Brain microvascular endothelial cell (primary cell): Measurements from ENCODE around the gene ETV4.

Source experiments
- DNase-seq: peaks from one replicate; pipeline ENCODE4 v3.0.0-alpha.2; 2020
- H3K27ac ChIP-seq: fragments of 250-450 bp; sonication (Bioruptor Pico); 2 replicates; pipeline ENCODE4 v1.5.1; 2020; ENCODE audit warnings: mild to moderate bottlenecking, moderate library complexity
- H3K27me3 ChIP-seq: fragments of 250-450 bp; sonication (Bioruptor Pico); replicated peaks from 2 replicates; pipeline ENCODE4 v1.5.1; 2020; ENCODE audit warnings: mild to moderate bottlenecking
- H3K36me3 ChIP-seq: fragments of 250-450 bp; sonication (Bioruptor Pico); replicated peaks from 2 replicates; pipeline ENCODE4 v1.5.1; 2020; ENCODE audit warnings: mild to moderate bottlenecking
- H3K4me3 ChIP-seq: 2 replicates; pipeline ENCODE4 v1.5.1; 2011; ENCODE audit warnings: low read depth, mild to moderate bottlenecking, control low read depth, low read length, moderate library complexity
- CTCF ChIP-seq: IDR thresholded peaks from 2 replicates; pipeline ENCODE4 v1.5.1; 2011; ENCODE audit warnings: low read depth, mild to moderate bottlenecking, moderate library complexity, low read length, control low read depth, inconsistent platforms; ENCODE audit errors: missing control alignments
- in situ Hi-C: cut with HindIII; loops from 2 replicates; pipeline ENCODE4 v1.10.0; 2017; ENCODE audit warnings: low sequenced_read_pairs, low pct_ligation_motif_present

The ETV4 gene

DNA sequence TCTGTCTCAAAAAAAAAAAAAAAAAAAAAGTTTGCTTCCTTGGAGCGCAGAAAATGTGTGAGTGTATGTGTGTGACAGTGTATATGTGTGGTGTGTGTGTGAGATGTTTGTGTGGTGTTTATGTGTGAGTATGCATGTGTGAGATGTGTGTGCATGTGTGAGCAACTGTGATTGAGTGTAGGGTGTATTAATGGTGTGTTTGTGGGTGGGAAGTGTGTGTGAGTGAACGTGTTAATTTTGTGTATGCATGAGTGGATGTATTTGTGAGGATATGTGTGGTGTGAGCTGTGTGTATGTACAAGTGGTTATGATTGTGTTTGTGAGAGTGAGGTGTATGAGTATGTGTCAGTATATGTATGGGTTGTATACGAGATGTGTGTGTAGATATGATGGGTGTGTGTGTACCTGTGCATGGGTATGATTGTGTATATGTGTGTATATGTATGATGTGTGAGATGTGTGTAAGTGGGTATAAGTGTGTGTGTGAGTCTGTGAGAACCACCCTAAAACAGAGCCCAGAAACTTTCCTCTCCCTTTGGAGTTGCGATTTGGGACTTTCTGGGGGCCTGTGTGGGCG is 22.5 kb upstream of the ETV4 start:
- no peak overlapping the region for H3K4me3 ChIP-seq
- in situ Hi-C loops, result no loop called here
- no peak for DNase-seq
- no peaks in the 10 kb centered on the region for H3K36me3 ChIP-seq
- no peak overlapping the region for H3K27ac ChIP-seq
- TF ChIP-seq CTCF, result no peak
- no peaks in the 10 kb centered on the region for H3K27me3 ChIP-seq

DNA sequence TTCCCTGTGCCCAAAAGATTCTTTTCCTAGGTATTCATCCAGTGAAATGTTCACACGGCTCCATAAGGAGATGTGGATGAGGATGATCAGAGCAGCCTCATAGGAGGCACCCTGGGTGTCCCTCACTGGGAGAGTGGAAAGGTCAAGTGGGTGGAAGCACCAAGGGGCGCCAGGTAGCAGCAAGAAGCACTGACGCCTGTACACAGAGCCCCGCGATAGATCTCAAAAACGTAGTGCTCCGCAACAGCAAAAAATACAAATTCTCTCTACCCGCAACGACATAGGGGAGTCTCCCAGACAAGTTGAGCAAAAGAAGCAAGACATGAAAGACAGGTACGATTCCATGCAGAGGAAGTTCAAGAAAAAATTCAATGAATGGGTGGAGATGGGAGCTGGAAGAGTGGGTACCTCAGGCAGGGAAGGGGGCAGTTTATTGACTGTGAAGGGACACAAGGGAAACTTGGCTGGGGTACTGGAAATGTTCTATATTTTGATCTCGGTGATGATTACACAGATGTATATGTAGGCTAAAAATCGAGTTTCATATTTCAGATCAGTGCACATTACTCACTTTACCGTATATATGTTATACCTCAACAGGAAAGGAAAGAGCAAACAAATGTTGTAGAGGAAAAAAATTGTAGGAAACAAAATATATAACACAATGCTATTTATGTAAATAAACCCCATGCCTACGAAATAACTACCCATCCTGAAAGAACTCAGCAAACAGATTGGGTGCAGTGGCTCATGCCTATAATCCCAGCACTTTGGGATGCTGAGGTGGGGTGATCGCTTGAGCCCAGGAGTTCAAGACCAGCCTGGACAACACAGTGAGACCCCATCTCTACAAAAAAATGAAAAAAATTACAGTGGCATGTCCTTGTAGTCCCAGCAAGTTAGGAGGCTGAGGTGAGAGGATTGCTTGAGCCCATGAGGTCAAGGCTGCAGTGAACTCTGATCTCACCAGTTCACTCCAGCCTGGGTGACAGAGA is 17.8 kb upstream of the ETV4 start:
- Histone ChIP-seq H3K27ac (no peak overlapping the region), H3K4me3 (no peak overlapping the region), H3K36me3 (no peaks in the 10 kb centered on the region), H3K27me3 (peaks cover 2% of the 10 kb centered on the region)
- in situ Hi-C loops, result no loop called here
- TF ChIP-seq CTCF, result no peak
- no peak for DNase-seq

- in situ Hi-C loops, result no loop called here
- TF ChIP-seq CTCF, result no peak
- peaks cover 2% of the 10 kb centered on the region for H3K27me3 ChIP-seq
- no peaks in the 10 kb centered on the region for H3K36me3 ChIP-seq
- DNase-seq, result no peak
- H3K4me3 ChIP-seq, result no peak overlapping the region
- no peak overlapping the region for H3K27ac ChIP-seq
Observed at GRCh38 chr17:43562679-43563599, 16.8 kb upstream of the ETV4 start.

- Histone ChIP-seq H3K27me3 (peaks cover 2% of the 10 kb centered on the region), H3K4me3 (no peak overlapping the region), H3K27ac (no peak overlapping the region), H3K36me3 (no peaks in the 10 kb centered on the region)
- TF ChIP-seq CTCF, result no peak
- no peak for DNase-seq
- in situ Hi-C loops, result no loop called here
Observed at GRCh38 chr17:43560461-43561427, 14.6 kb upstream of the ETV4 start.
